Pancreas (tissue), 10 donors: Measurements from ENCODE around the gene ACSF3. TPM values are rescaled to one million over a fixed set of nuclear protein-coding genes. Genes with fewer than 3 reads are reported as not detected.

ENCODE experiments used
- ATAC-seq, 4 donors: fragments of 200-7000 bp; cut with Tn5 transposase; one replicate each; pipeline versions ENCODE4 v1.8.0 to v1.9.1; 2020; ENCODE audit warnings: mild to moderate bottlenecking in 4 of 4, moderate library complexity in 4 of 4
- DNase-seq, 6 donors: peaks; one replicate each; pipeline ENCODE4 v3.0.0-alpha.2; 2020
- FAIRE-seq: peaks from 2 replicates; lab custom pipeline; 2012; peaks lifted over from hg19 to GRCh38; lab: Jason Lieb, UNC
- H3K27ac ChIP-seq, 4 donors: fragments of 200-600 bp; sonication (generic); 1 replicate in 3 of 4; 2 replicates in 1 of 4; pipeline versions ENCODE4 v1.5.0 to v1.8.0; 2020
- H3K27me3 ChIP-seq, 4 donors: fragments of 200-600 bp; one replicate each; pipeline ENCODE4 v1.8.0; 2021
- H3K36me3 ChIP-seq, 3 donors: fragments of 200-600 bp; sonication (generic) in 1 of 3; one replicate each; pipeline versions ENCODE4 v1.5.0 to v1.8.0; 2020 to 2021
- H3K4me1 ChIP-seq, 3 donors: fragments of 200-600 bp; one replicate each; pipeline ENCODE4 v1.8.0; 2021
- H3K4me3 ChIP-seq, 4 donors: fragments of 200-600 bp; sonication (generic) in 2 of 4; one replicate each; pipeline versions ENCODE4 v1.5.0 to v1.8.0; 2020 to 2021
- H3K9me3 ChIP-seq, 4 donors: fragments of 200-600 bp; one replicate each; pipeline ENCODE4 v1.8.0; 2021
- CTCF ChIP-seq, 4 donors: fragments of 200-600 bp; sonication (generic) in 3 of 4; IDR thresholded peaks; one replicate each; pipeline versions ENCODE4 v1.5.0 to v1.8.0; 2021; ENCODE audit warnings: antibody characterized with exemption in 4 of 4
- WGBS, 2 donors: extraction: QIAGEN DNeasy Blood & Tissue Kit; methylation state at CpG; one replicate each; pipeline ENCODE4 v1.1.7; 2013; 5-methylcytosine and 5-hydroxymethylcytosine counted together
- intact Hi-C, 3 donors: fragments of 100-400 bp; cut with DNase I; formaldehyde crosslinking; loops; one replicate each; pipeline versions ENCODE4 v1.11.1 to v1.14.2; 2022
- polyA plus RNA-seq, 2 donors: library from polyadenylated mRNA; stranded (reverse); fragments of 200-250 nt; gene quantifications; one replicate each; pipeline ENCODE4 v1.2.3, GENCODE V29; 2013
- total RNA-seq, 6 donors: library from RNA; stranded (reverse); fragmentation: NEBNext Ultra II Directional in 4 of 6; extraction: Animal tissue kit (Norgen Biotek cat#: 25700) in 4 of 6; gene quantifications; one replicate each; pipeline versions ENCODE4 v1.2.1 to v1.2.4, GENCODE V29; 2021 to 2023
- donor health status: healthy with polysubstance abuse.
- donor health status: DM: no; HTN: no; CAD: no; lungs with moderate emphysema.
- donor health status: DM: no; HTN: no; CAD: no.
- donor health status: control.
- donor health status: control.
- donor health status: Bipolar disorder and iron deficiency.
- donor health status: DM: yes; HTN: yes; CAD: no.
- donor health status: DM: no; HTN: no; CAD: no.
- donor health status: DM: no; HTN: no; CAD: no.
- donor health status: DM: yes; HTN: yes; CAD: no.

Gene ACSF3
- total and polyA plus RNA-seq, 8 donors = 17.3 to 36.9 (median 20.8) TPM

GRCh38 chr16:89144681-89145080 lies 51.0 kb downstream of the ACSF3 start:
- 77 to 94% methylated on average over 6 of the region's 6 CpGs for WGBS, 2 donors
- H3K27ac ChIP-seq = no peak overlapping the region
- no peak for TF ChIP-seq CTCF (IDR thresholded peaks at IDR 0.05)
- ATAC-seq = no peak
- H3K4me1 ChIP-seq = no peaks in the 10 kb centered on the region
- peak in 1 of 6 donors; percentile 40 for DNase-seq
- no peak overlapping the region for H3K4me3 ChIP-seq
- H3K36me3 ChIP-seq = no peaks in the 10 kb centered on the region
- H3K9me3 ChIP-seq = no peaks in the 10 kb centered on the region
- intact Hi-C loops = no loop called here
- no peak for FAIRE-seq
- no peaks in the 10 kb centered on the region for H3K27me3 ChIP-seq

DNA sequence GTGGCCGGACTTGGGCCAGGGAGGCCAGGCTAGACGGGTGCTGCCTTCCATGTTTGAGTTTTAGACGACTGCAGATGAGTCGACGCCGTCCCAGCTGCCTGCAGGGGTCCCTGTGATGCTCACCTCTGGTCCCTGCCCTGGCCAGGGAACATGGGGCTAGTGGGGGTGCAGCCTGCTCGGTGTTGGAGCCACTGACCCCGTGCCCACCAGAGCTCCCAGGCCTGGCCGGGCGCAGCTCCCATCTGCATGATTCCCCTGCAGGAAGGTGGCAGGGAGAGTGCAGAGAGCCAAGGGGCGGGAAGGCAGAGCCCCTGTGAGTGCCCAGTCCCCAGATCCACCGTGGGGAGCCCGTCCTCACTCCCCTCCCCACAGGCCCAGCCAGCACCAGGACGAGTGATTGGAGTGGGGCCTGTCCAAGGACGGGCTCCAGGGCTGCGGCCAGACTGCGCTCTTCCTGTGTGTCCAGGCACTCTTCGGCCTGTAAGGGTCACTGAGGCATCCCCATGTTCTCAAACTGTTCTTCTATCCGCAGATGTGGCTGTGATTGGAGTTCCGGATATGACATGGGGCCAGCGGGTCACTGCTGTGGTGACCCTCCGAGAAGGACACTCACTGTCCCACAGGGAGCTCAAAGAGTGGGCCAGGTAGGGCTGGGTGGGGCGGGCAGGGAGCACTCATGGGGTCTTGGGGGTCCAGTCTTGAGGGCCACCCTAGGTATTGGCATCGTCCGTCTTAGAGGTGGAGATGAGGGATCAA lies 51.9 kb downstream of the ACSF3 start:
- no peaks in the 10 kb centered on the region for H3K36me3 ChIP-seq
- no peaks in the 10 kb centered on the region for H3K4me1 ChIP-seq
- DNase-seq (peak in 1 of 6 donors; percentile 39), FAIRE-seq (no peak), ATAC-seq (no peak)
- WGBS, 2 donors = 95 to 97% methylated on average over 25 of the region's 25 CpGs
- H3K4me3 ChIP-seq = no peak overlapping the region
- no peaks in the 10 kb centered on the region for H3K27me3 ChIP-seq
- no peak for TF ChIP-seq CTCF (IDR thresholded peaks at IDR 0.05)
- H3K9me3 ChIP-seq = no peaks in the 10 kb centered on the region
- intact Hi-C loops = no loop called here
- H3K27ac ChIP-seq = no peak overlapping the region

- FAIRE-seq = no peak
- H3K4me3 ChIP-seq = no peak overlapping the region
- intact Hi-C loops = no loop called here
- no peak for ATAC-seq
- TF ChIP-seq CTCF (IDR thresholded peaks at IDR 0.05) = no peak
- H3K36me3 ChIP-seq = no peaks in the 10 kb centered on the region
- H3K27ac ChIP-seq = no peak overlapping the region
- H3K9me3 ChIP-seq = no peaks in the 10 kb centered on the region
- no peaks in the 10 kb centered on the region for H3K4me1 ChIP-seq
- DNase-seq = peak in 1 of 6 donors; percentile 41
- WGBS, 2 donors = 97 to 98% methylated on average over 21 of the region's 21 CpGs
- H3K27me3 ChIP-seq = no peaks in the 10 kb centered on the region
Observed at GRCh38 chr16:89146211-89147005, 52.8 kb downstream of the ACSF3 start.

- H3K36me3 ChIP-seq = peaks cover 0 to 5% (median 0%) of the 10 kb centered on the region in 3 donors
- peak in 1 of 6 donors; percentile 35 for DNase-seq
Observed at GRCh38 chr16:89147085-89147817, 53.6 kb downstream of the ACSF3 start.

More at GRCh38 chr16:89147085-89147817, 53.6 kb downstream of the ACSF3 start:
- Histone ChIP-seq H3K4me1 (no peaks in the 10 kb centered on the region), H3K9me3 (no peaks in the 10 kb centered on the region), H3K27ac (no peak overlapping the region), H3K4me3 (no peak overlapping the region), H3K27me3 (no peaks in the 10 kb centered on the region)
- FAIRE-seq = no peak
- ATAC-seq = no peak
- WGBS, 2 donors = 87 to 95% methylated on average over 8 to 10 of the region's 11 CpGs
- intact Hi-C loops = no loop called here
- no peak for TF ChIP-seq CTCF (IDR thresholded peaks at IDR 0.05)
